MM.1S (cell line): ENCODE results near the gene HSD17B8.
A peak's percentile ranks its signal among the peaks of the same experiment; 100 is the strongest.

ENCODE experiments used
- DNase-seq: peaks from one replicate; pipeline ENCODE4 v3.0.0-alpha.2; 2015
- H2AFZ ChIP-seq: fragments of 300-600 bp; sonication (generic); 2 replicates; pipeline ENCODE4 v1.6.0; 2016; ENCODE audit warnings: antibody characterized with exemption, low read length
- H3F3A ChIP-seq: fragments of 300-600 bp; sonication (generic); 2 replicates; pipeline ENCODE4 v1.6.1; 2016; ENCODE audit warnings: mild to moderate bottlenecking, antibody characterized with exemption, low read length, moderate library complexity, mixed read lengths; ENCODE audit not compliant: insufficient read depth
- H3K27ac ChIP-seq: fragments of 300-600 bp; sonication (generic); 2 replicates; pipeline ENCODE4 v1.5.1; 2016; ENCODE audit warnings: mild to moderate bottlenecking, low read length
- H3K27me3 ChIP-seq: fragments of 300-600 bp; sonication (generic); replicated peaks from 2 replicates; pipeline ENCODE4 v1.6.0; 2016; ENCODE audit warnings: low read length; ENCODE audit not compliant: insufficient read depth
- H3K36me3 ChIP-seq: fragments of 300-600 bp; sonication (generic); replicated peaks from 2 replicates; pipeline ENCODE4 v1.6.1; 2016; ENCODE audit warnings: mild to moderate bottlenecking, low read length, mixed read lengths; ENCODE audit not compliant: insufficient read depth
- H3K4me1 ChIP-seq: fragments of 300-600 bp; sonication (generic); 2 replicates; pipeline ENCODE4 v1.6.1; 2016; ENCODE audit warnings: low read length, mixed read lengths
- H3K4me2 ChIP-seq: fragments of 300-600 bp; sonication (generic); 2 replicates; pipeline ENCODE4 v1.6.0; 2016; ENCODE audit warnings: low read depth, low read length
- H3K4me3 ChIP-seq: fragments of 300-600 bp; sonication (generic); 2 replicates; pipeline ENCODE4 v1.5.1; 2016; ENCODE audit warnings: low read length, mixed read lengths
- H3K79me2 ChIP-seq: fragments of 300-600 bp; sonication (generic); 2 replicates; pipeline ENCODE4 v1.6.1; 2016; ENCODE audit warnings: mixed run types, low read length, mixed read lengths
- H3K9ac ChIP-seq: fragments of 300-600 bp; sonication (generic); 2 replicates; pipeline ENCODE4 v1.6.1; 2016; ENCODE audit warnings: low read length, mixed read lengths
- H3K9me2 ChIP-seq: fragments of 300-600 bp; sonication (generic); replicated peaks from 2 replicates; pipeline ENCODE4 v1.6.1; 2016; ENCODE audit warnings: mild to moderate bottlenecking, low read length, mixed read lengths; ENCODE audit not compliant: insufficient read depth
- H3K9me3 ChIP-seq: fragments of 300-600 bp; sonication (generic); replicated peaks from 2 replicates; pipeline ENCODE4 v1.6.1; 2016; ENCODE audit warnings: mild to moderate bottlenecking, low read length, mixed read lengths; ENCODE audit not compliant: insufficient read depth
- H4K20me1 ChIP-seq: fragments of 300-600 bp; sonication (generic); 2 replicates; pipeline ENCODE4 v1.6.1; 2016; ENCODE audit warnings: mild to moderate bottlenecking, low read length, moderate library complexity, mixed read lengths; ENCODE audit not compliant: insufficient read depth
- EZH2 ChIP-seq: fragments of 300-600 bp; sonication (generic); optimal IDR thresholded peaks from 2 replicates; pipeline ENCODE3; 2017; ENCODE audit warnings: low read depth, mild to moderate bottlenecking, antibody characterized with exemption, low read length, mixed read lengths
- EZH2phosphoT487 ChIP-seq: fragments of 300-600 bp; sonication (generic); IDR thresholded peaks from 2 replicates; pipeline ENCODE4 v1.6.1; 2018; ENCODE audit warnings: antibody characterized with exemption, low read length
- TF ChIP-seq, protein P1 (sequence below): fragments of 300-600 bp; sonication (generic); IDR thresholded peaks from 2 replicates; pipeline ENCODE4 v1.5.1; 2016; ENCODE audit warnings: antibody characterized with exemption, low read length, mixed read lengths

The HSD17B8 gene

DNA sequence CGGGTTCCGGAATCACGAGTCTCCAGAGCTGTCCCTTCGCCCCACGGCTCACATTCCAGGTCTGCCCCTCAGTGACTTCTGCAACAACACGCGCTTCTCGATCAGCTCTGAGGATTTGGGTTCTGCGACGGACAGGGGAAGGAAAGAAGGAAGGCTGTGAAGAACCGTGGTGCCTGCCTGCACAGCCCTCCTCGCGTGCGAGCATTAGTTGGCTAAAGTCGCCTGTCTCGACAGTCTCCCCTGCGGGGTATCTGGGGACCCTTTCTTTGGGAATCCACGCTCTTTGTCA, 44.1 kb downstream of the HSD17B8 start:
- Histone ChIP-seq H3K9me3 (no peaks in the 10 kb centered on the region), H3K27me3 (no peaks in the 10 kb centered on the region), H3F3A (peaks cover 6% of the 10 kb centered on the region), H2AFZ (peak overlapping the region; percentile 91), H3K4me1 (peaks cover 10% of the 10 kb centered on the region), H3K27ac (peak overlapping the region; percentile 77; the same call in 1 of the 2 replicates), H4K20me1 (no peaks in the 10 kb centered on the region), H3K36me3 (no peaks in the 10 kb centered on the region), H3K4me2 (peak overlapping the region; percentile 100), H3K4me3 (peak overlapping the region; percentile 74), H3K9ac (peak overlapping the region; percentile 64), H3K9me2 (no peaks in the 10 kb centered on the region), H3K79me2 (peaks cover 12% of the 10 kb centered on the region)
- TF ChIP-seq, protein P1, sequence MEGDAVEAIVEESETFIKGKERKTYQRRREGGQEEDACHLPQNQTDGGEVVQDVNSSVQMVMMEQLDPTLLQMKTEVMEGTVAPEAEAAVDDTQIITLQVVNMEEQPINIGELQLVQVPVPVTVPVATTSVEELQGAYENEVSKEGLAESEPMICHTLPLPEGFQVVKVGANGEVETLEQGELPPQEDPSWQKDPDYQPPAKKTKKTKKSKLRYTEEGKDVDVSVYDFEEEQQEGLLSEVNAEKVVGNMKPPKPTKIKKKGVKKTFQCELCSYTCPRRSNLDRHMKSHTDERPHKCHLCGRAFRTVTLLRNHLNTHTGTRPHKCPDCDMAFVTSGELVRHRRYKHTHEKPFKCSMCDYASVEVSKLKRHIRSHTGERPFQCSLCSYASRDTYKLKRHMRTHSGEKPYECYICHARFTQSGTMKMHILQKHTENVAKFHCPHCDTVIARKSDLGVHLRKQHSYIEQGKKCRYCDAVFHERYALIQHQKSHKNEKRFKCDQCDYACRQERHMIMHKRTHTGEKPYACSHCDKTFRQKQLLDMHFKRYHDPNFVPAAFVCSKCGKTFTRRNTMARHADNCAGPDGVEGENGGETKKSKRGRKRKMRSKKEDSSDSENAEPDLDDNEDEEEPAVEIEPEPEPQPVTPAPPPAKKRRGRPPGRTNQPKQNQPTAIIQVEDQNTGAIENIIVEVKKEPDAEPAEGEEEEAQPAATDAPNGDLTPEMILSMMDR: no peak
- TF ChIP-seq EZH2phosphoT487 (no peak), EZH2 (no peak)
- no peak for DNase-seq

- DNase-seq: peak; percentile 99
- peaks cover 10% of the 10 kb centered on the region for H3K4me1 ChIP-seq
- no peaks in the 10 kb centered on the region for H3K36me3 ChIP-seq
- peak overlapping the region; percentile 82 for H3K9ac ChIP-seq
- H3F3A ChIP-seq: peaks cover 6% of the 10 kb centered on the region
- H3K79me2 ChIP-seq: peaks cover 12% of the 10 kb centered on the region
- peak overlapping the region; percentile 77 for H3K27ac ChIP-seq
- no peaks in the 10 kb centered on the region for H3K9me3 ChIP-seq
- no peak for TF ChIP-seq EZH2
- TF ChIP-seq EZH2phosphoT487: no peak
- H2AFZ ChIP-seq: peak overlapping the region; percentile 91
- no peaks in the 10 kb centered on the region for H3K27me3 ChIP-seq
- no peaks in the 10 kb centered on the region for H4K20me1 ChIP-seq
- H3K4me3 ChIP-seq: peak overlapping the region; percentile 75
- peak overlapping the region; percentile 100 for H3K4me2 ChIP-seq
- H3K9me2 ChIP-seq: no peaks in the 10 kb centered on the region
These were observed 44.7 kb downstream of the HSD17B8 start for GRCh38 chr6:33248932-33249731.

GRCh38 chr6:33249732-33250630, 45.5 kb downstream of the HSD17B8 start:
- Histone ChIP-seq H3F3A (peaks cover 6% of the 10 kb centered on the region), H3K27ac (peak overlapping the region; percentile 77), H3K4me1 (peaks cover 10% of the 10 kb centered on the region)

More at GRCh38 chr6:33249732-33250630, 45.5 kb downstream of the HSD17B8 start:
- TF ChIP-seq, protein P1: no peak
- TF ChIP-seq EZH2phosphoT487: no peak
- Histone ChIP-seq H3K36me3 (no peaks in the 10 kb centered on the region), H3K79me2 (peaks cover 12% of the 10 kb centered on the region), H3K9me2 (no peaks in the 10 kb centered on the region), H3K9me3 (no peaks in the 10 kb centered on the region), H3K9ac (peak overlapping the region; percentile 82), H3K4me2 (peak overlapping the region; percentile 94), H4K20me1 (no peaks in the 10 kb centered on the region), H3K4me3 (peak overlapping the region; percentile 75), H3K27me3 (no peaks in the 10 kb centered on the region), H2AFZ (peak overlapping the region; percentile 62)
- no peak for DNase-seq
